NOMO-1 (cell line): ENCODE measurements around the gene AGPAT3.

Source experiments
- DNase-seq, 2 experiments: peaks; one replicate each; lab custom pipeline; 2025; ENCODE audit not compliant: unreplicated experiment in 2 of 2; lab: John Stamatoyannopoulos, UW

AGPAT3 gene

GRCh38 chr21:43934716-43935705 is 70.0 kb downstream of the AGPAT3 start:
- no peak for DNase-seq

- no peak for DNase-seq
These were observed 70.7 kb downstream of the AGPAT3 start for GRCh38 chr21:43935711-43936110.

GRCh38 chr21:43936247-43936967 is 71.4 kb downstream of the AGPAT3 start:
- no peak for DNase-seq

DNA sequence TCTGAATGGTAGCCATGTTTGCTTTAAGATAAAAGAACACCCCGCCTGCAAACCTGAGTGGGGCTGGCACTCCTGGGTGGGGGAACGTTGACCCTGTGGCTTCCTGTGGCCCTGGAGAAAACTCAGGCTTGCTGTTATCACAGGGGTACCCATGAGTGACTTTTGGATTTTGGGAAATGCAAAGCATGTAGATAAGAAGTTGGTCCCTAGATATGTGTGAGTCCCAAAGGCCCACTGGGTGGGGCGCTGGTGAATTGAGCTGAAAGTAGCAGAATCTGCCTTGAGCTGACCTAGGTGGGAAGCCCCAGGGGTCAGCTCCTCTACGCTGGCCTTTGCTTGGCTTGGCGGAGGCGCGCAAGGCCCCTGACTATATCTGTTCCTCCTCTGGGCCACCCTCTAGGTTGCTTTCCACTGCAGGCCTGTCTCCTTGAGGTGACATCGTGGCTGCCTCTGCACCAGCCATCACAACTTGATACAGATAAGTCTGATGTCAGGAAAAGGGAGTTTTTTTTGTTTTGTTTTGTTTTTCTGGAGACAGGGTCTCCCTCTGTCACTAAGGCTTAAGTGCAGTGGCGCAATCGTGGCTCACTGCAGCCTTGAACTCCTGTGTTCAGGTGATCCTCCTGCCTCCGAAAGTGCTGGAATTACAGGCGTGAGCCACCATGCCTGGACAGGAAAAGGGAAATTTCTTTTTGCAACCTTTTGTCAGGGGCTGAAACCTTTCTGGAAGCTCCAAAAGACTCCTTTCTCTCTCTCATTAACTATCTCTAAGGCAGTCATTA is 72.2 kb downstream of the AGPAT3 start:
- no peak for DNase-seq

- no peak for DNase-seq
These were observed 72.9 kb downstream of the AGPAT3 start for GRCh38 chr21:43937891-43938309.

DNA sequence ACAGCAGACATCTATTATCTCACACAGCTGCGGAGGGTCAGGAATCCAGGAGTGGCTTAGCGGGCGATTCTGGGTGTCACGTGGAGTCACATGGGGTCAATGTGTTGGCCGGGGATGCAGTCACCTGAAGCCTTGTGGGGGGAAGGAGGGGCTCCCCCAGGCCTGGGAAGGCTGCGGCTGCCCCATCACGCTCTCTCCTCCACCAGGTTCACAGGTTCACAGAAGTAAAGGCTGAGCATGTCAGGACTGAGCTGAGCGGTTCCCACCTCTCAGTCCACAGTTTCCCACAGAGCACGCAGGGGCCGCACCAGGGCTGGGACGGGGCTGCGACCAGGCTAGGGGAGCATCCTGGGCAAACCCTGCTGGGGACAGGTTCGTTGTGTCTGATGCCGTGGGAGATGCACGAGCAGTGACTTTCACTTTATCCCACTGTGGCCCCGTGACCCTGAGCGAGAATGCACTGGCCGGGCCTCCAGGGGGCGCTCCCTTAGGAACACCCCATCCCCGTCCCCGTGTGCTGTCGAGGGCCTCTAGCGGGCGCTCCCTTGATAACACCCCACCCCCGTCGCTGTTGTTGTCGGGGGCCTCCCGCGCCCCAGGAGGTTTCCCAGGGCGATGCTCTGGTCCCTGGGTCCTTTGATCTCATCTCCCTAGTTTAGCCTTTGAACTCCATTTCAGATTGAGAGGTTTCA is 73.9 kb downstream of the AGPAT3 start:
- peak; percentile 78 to 79 for DNase-seq

DNA sequence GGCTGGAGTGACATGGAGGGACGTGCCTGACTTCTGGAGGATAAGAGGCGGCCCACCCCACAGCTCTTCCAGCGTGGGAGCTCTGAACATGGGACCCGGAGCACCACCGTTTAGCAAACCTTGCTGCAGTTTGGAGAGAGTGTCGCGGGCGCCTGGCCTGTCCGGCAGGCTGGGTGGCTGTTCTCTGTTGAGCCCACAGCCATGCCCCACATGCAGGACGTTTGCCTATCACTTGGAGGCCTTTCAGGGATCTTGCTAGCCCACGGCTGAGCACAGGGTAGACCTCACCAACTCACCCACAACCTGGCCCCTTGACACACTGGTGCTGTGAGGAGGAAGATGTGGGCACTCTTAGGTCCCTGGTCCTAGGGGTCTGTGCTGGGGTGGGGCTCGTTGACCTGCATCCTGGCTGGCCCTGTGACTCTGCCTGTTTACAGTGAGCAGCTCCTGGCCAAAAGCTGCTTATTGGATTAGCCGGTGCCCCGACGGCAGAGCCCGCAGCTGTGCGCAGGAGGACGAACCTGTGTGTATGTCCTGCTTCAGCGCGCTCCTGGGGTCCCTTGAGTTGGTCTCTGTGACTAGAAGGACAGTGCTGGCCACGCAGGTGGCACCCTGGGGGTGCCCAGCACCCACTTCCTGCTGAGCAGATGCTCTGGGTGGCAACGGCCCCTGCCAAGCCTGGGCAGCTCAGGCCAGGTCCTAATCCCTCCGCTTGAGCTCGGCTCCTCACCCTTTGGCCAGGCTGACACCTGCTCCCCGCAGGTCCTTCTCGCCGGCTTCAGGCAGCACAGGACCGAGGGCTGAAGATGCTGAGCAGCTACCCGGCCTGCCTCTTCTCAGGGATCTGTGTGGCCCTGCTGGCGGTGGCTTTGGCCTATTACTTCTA is 74.7 kb downstream of the AGPAT3 start:
- no peak for DNase-seq

- no peak for DNase-seq
These were observed 75.5 kb downstream of the AGPAT3 start for GRCh38 chr21:43940329-43941050.

- no peak for DNase-seq
These were observed 77.2 kb downstream of the AGPAT3 start for GRCh38 chr21:43942201-43942600.

DNA sequence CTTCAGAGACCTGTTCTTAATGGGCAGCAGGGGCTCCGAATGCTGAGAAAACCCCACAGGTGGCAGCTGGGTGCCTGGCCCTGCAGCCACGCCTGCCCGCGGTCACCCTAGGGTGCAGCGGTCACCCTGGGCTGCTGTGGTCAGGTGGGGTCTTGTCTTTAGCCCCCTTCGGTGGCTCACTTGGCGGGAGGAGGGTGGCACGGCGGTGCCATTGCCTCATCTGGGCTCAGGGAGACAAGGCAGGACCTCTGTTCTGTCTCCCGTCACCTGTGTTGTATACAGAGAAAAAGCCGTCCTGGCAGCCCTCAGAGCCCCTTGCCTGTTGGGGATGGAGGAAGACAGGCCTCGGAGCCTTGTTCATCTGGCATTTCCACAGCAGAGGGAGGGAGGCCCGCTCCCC is 77.6 kb downstream of the AGPAT3 start:
- no peak for DNase-seq

- DNase-seq = no peak
These were observed 78.6 kb downstream of the AGPAT3 start for GRCh38 chr21:43943512-43944077.

DNA sequence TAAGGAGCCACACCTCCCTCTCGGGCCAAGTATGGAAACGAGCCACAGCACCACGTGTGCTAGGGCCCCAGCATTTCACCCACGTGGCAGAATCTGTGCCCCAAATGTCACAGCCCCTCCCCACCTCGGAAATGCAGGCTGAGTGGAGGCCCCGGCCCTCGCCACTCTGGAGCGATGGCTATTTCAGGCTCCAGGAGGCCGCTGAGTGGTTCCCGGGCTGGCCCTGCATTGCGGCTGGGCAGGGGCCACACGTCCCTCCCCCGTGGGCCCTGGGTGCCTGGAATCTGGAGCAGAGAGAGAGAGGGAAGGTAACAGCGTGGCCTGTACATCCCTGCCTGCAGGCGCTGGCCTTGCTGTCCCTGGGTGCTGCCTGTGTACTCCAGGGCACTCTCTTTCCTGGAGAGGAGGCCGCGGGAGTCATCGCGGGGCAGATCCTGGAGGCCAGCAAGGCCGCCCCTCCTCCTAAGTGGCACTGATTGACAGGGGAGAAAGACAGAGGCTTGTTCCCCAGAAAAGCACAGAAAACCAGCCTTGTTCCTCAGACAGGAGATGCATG is 79.1 kb downstream of the AGPAT3 start:
- DNase-seq = no peak

DNA sequence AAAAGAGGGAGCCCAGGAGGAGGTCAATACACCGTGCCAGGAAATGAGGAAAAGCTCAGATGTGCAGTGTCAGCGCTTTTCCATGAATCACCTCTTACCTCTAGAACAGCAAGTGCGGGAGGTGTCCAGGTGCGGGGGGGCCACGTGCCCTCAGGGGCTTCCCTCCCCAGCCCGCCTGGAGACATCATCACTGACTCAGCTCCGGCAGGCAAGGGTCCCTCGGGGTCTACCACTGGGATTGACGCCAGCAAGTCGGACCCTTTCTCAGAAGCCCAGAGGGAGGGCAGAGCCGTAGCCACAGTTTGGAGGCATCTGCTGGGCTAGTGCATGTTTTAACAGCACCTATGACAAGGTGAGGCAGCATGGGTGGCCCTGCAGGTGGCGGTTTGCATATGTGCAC is 79.7 kb downstream of the AGPAT3 start:
- no peak for DNase-seq

DNA sequence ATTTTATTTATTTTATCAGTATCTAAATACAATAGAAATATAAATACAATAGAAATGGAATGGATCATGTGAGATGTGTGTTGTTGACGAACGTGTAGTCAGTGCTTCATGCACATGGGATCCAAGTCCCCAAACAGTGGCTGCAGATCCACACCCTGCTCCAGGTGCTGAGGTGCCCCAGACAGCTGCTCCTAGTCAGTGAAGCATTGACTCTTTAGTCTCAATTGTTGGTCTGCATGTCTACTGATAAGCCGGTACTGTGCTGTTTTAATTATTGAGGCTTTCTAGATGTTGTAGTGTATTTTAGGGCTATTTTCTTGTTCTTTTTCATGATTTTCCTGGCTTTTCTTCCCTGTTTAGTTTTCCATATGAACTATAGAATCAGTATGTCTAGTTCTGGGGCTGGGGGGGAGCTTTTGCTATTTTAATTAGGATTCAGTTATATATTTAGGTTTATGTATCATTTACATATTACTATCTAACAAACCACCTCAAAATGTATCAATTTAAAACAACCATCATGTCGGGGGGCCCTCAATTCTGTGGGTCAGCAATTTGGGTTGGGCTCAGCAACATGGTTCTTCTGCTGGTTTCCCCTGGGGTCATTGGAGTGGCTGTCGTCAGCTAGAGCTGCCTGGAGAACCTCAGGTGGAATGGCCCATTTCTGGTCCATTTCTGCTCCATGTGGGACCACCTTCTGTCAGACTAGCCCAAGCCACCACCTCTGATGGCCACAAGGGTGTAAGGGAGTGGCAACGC is 83.9 kb downstream of the AGPAT3 start:
- no peak for DNase-seq

DNA sequence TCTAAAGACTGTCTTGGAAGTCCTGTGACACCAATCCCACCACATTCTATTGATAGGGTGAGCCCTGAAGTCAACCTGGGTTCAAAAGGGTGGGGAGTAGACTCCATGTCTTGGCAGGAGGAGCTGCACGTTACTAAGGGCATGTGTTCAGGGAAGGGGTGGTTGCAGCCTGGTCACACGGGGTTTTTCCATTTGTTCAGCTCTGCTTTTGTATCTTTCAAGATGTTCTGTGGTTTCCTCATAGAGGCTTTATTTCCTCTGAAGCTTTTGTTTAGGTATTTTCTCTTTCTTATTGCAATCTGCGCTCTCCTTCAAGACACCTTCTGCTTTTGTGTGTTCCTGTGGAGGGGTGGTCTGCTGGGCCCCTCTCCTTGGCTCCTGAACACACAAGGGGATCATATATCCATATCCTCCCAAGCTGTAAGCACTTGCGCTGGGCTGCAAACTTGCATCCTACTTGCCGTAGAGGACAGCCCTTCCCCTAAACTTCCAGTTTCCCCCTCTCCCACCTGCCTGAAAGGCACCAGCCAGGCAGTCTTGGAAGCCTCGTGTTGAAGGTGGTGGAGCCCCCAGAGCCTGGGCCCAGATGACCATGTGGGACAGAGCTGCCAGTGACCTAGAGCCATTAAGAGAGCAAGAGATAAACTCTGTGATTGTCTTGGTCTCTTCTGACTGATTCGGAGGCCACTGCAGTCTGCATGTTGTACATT is 84.6 kb downstream of the AGPAT3 start:
- DNase-seq = no peak

- DNase-seq = no peak
These were observed 85.5 kb downstream of the AGPAT3 start for GRCh38 chr21:43950481-43950880.

DNA sequence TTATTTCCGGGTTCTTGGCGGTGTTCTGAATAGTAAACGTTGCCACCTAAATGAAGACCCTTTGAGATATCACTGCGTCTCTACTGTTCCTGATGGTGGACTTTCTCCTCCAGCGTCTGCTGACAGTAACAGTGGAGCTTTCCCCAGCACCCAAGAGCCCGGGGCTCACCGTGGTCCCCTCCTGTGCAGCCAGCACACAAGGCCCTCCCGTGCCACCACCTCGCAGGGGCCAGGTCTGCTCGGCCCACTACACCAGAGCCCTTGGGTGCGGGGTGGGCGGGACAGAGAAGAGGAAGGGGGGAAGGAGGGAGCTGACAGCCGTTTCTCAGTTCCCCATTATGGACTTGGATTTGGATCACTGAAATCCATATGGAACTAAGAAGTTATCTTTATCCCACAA is 85.9 kb downstream of the AGPAT3 start:
- no peak for DNase-seq
